Suprapubic skin (tissue), 4 donors: ENCODE results near the gene SH3TC1.

Experiments
- EP300 ChIP-seq: sonication (generic); formaldehyde crosslinking; IDR thresholded peaks from one replicate; pipeline ENCODE4 v1.6.1; 2017; ENCODE audit warnings: antibody characterized with exemption
- POLR2A ChIP-seq, 2 donors: fragments of 450-650 bp; IDR thresholded peaks; one replicate each; pipeline ENCODE4 v1.6.1; 2017; ENCODE audit warnings: antibody characterized with exemption in 2 of 2, mild to moderate bottlenecking in 2 of 2, moderate library complexity in 2 of 2
- POLR2AphosphoS5 ChIP-seq, 3 donors: sonication (generic); formaldehyde crosslinking; IDR thresholded peaks; one replicate each; pipeline ENCODE4 v1.6.1; 2017; ENCODE audit warnings: antibody characterized with exemption in 3 of 3
- TF ChIP-seq, protein P1 (sequence below), 2 donors: fragments of 200-600 bp in 1 of 2; fragments of 450-650 bp in 1 of 2; sonication (generic) in 1 of 2; IDR thresholded peaks; one replicate each; pipeline ENCODE4 v1.5.1; 2016 to 2019; ENCODE audit warnings: antibody characterized with exemption in 2 of 2, mild to moderate bottlenecking in 1 of 2, moderate library complexity in 1 of 2

- TF ChIP-seq, protein P1, sequence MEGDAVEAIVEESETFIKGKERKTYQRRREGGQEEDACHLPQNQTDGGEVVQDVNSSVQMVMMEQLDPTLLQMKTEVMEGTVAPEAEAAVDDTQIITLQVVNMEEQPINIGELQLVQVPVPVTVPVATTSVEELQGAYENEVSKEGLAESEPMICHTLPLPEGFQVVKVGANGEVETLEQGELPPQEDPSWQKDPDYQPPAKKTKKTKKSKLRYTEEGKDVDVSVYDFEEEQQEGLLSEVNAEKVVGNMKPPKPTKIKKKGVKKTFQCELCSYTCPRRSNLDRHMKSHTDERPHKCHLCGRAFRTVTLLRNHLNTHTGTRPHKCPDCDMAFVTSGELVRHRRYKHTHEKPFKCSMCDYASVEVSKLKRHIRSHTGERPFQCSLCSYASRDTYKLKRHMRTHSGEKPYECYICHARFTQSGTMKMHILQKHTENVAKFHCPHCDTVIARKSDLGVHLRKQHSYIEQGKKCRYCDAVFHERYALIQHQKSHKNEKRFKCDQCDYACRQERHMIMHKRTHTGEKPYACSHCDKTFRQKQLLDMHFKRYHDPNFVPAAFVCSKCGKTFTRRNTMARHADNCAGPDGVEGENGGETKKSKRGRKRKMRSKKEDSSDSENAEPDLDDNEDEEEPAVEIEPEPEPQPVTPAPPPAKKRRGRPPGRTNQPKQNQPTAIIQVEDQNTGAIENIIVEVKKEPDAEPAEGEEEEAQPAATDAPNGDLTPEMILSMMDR (IDR thresholded peaks at IDR 0.05), result no peak
- TF ChIP-seq POLR2AphosphoS5 (IDR thresholded peaks at IDR 0.05) (no peak), POLR2A (IDR thresholded peaks at IDR 0.05) (no peak), EP300 (no peak)
Observed at GRCh38 chr4:8224975-8225625, 26.0 kb downstream of the SH3TC1 start.
